Stimulated activated CD8-positive, alpha-beta memory T cell treated with anti-CD3 and anti-CD28 coated beads, Interleukin-15, amount 100 ng/mL, for 1 hour (primary cell): ENCODE data around the gene PRR18.

Experiments
- DNase-seq: peaks from one replicate; pipeline ENCODE4 v3.0.0-alpha.2; 2020; ENCODE audit warnings: low read depth

The PRR18 gene

DNA sequence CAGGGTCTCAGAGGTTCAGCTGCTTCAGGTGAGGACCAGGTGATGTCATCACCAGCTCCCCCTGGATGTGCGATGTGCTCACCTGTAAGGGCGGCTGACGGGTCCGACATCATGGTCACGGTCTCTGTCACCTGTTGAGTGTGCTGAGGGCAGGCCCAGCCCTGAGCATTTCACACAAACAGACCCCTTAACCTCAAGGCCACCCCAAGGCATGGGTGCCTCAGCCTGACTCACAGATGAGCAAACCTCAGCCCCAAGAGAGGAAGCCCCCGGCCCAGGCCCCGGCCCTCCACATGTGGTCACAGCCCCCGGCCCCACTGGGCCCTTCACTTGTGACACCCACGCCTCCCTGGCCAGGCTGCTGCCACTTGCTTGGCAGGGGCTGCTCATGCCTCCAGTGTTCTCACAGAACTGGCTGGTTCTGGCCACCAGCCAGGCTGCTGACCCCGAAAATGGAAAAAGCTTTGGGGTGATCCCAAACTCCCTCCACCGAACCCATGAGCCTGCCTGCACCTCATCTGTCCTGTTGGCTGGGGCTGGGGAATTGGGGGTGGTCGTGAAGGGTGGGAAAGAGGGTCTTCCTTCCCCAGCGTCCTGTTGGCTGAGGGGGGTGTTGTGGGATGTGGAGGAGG, 33.3 kb downstream of the PRR18 start:
- DNase-seq, result no peak

- no peak for DNase-seq
These were observed 34.0 kb downstream of the PRR18 start for GRCh38 chr6:166274163-166274562.

- no peak for DNase-seq
These were observed 36.8 kb downstream of the PRR18 start for GRCh38 chr6:166271376-166271765.

GRCh38 chr6:166270706-166271375, 37.4 kb downstream of the PRR18 start:
- no peak for DNase-seq

GRCh38 chr6:166269301-166270039, 38.7 kb downstream of the PRR18 start:
- no peak for DNase-seq

DNA sequence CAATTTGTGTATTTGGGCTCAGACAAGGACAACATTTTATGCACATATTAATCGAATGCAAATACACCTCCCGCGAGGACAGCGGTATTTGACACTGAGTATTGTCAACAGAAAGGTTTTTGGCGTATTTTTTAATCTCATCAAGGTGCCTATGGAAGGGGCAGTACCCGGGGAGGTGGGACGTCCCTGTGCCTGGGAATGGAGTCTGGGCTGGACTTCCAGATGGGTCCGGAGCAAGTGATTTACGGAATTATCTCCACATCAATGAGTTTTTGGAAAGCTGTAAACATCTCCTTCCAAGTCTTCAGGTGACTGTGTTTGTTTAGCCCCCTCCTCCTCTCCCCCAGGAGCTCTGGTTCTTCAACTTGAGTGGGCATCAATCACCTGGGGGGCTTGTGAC, 39.8 kb downstream of the PRR18 start:
- no peak for DNase-seq

DNA sequence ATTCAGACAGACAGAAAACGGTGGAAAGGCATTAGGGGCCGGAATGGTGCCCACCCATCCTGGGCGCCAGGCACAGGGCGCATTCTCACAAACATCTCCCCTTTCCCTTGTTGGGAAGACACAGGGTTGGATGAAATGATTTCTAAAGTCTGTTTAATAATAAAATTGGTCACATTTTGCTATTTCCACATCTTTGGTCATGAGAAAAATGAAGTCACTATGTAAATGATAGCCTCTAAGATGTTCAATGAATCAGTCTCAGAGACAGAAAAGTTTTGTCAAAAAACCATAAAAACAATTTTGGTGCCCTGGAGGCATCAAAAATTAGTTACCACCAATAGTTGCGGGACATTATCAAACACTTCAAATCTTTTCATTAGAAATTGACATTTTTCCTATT, 40.7 kb downstream of the PRR18 start:
- no peak for DNase-seq

- no peak for DNase-seq
These were observed 41.9 kb downstream of the PRR18 start for GRCh38 chr6:166266336-166266735.

DNA sequence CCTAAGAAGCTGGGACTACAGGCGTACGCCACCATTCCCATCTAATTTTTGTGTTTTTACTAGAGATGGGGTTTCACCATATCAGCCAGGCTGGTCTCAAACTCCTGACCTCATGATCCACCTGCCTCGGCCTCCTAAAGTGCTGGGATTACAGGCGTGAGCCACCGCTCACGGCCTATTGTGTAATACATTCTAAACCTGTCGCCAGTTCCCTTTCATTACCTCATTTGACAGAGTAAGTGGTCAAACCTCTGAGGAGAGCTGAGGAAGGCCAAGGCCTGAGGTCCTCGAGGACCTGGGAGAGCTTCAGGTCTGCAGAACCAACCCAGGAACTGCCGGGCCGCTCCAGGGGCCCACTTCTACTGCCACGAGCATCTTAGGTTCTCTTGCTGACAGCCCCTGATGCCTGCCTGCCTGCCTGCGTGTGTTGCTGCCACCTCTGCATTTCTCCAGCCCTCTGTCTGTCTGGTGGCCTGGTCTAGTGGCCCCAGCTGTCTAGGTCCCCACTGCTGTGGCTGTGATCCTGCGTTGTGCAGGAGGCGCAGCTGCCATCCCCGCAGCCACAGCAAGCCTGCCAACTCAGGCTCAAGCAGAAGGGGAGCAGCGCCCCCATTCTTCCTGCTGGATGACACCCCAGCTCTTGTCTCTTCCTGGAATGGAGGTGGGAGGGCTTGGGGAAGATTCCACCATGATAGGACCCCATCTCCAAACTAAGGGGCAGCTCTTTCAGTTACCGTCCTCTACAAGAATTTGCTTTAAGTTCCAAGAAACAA, 45.3 kb downstream of the PRR18 start:
- no peak for DNase-seq

DNA sequence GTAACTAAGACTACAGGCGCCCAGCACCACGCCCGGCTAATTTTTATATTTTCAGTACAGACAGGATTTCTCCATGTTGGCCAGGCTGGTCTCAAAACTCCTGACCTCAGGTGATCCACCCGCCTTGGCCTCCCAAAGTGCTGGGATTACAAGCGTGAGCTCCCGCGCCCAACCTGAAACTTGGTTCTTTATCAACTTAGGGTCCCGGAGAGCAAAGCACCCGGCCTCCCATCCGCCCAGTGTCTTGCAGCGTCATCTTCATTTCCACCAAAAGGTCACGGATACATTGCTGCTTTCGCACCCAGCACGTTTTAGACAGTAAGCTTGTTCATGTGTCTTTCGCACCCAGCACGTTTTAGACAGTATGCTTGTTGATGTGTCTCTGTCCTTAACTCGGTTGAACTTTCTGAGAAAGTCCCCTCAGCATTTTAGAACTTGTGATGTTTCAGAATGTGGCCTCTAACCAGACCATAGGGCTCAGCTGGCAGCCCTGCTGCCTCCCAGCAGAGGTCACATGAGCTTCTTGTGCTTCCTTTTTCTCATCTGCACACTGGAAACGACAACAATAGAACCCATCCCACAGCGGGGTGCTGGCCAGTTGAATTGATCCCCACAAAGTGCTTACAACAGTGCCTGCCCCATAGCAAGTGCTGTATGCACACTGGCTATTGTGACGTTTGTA, 48.8 kb downstream of the PRR18 start:
- no peak for DNase-seq

GRCh38 chr6:166258854-166259276, 49.3 kb downstream of the PRR18 start:
- no peak for DNase-seq

DNA sequence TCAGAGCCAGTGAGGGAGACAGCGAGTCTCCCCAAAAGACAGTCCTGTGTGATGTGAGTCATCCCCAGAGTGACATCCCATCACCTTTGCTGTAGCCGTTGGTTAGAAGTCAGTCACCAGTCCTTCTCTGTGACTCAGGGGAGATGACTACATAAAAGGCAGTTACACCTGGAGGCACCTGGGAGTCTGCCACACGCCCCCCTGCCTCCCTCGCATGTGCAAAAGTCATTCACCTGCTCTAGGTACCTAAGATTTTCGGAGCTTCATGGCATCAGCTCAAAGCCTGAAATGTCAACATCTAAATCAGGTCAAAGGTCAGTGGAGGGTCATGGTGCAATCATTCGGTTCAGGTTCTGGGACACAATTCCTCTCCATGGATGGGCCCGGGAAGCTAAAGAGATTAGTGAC, 50.3 kb downstream of the PRR18 start:
- DNase-seq, result no peak
